NB4 (cell line): ENCODE results near the gene NUDT4.

ENCODE experiments used
- MYC ChIP-seq: IDR thresholded peaks from 2 replicates; pipeline ENCODE4 v1.6.1; 2011; ENCODE audit warnings: low read depth, low read length
- POLR2A ChIP-seq: IDR thresholded peaks from 2 replicates; pipeline ENCODE4 v1.6.1; 2011; ENCODE audit warnings: mild to moderate bottlenecking; ENCODE audit not compliant: insufficient read length; ENCODE audit errors: extremely low read depth
- TF ChIP-seq, protein P1 (sequence below): IDR thresholded peaks from one replicate; pipeline ENCODE4 v1.5.1; 2012; ENCODE audit warnings: low read depth, low read length

DNA sequence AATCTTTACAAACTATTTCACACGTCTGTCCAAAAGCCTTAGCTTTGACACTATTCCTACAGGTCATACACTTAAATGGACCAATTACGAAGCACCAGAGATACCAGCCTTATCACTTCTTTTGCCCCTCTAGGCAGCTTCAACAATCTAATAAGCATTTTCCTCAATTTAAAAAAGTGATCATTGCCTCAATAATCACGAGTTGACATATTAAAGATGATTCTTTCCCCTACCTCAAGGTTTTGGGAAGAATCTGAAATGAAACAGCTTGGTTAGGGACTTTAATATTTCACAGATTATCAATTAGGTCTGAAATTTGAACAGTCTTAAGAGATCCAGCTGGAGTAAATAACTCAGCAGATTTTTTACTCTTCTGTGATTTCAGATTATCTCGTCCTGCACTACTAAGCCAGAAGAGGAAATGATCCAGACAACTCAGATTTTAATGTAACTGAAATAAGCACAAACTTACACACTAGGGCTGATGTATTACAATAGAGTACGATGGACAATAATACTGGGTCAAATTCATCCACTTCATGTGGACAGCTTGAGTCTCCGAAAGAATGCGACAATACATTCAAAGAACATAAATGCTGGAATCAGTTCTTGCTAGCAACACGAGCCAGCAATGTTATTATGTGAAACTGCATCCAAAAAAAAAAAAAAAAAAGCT lies 48.1 kb downstream of the NUDT4 start:
- TF ChIP-seq POLR2A: no peak
- TF ChIP-seq, protein P1, sequence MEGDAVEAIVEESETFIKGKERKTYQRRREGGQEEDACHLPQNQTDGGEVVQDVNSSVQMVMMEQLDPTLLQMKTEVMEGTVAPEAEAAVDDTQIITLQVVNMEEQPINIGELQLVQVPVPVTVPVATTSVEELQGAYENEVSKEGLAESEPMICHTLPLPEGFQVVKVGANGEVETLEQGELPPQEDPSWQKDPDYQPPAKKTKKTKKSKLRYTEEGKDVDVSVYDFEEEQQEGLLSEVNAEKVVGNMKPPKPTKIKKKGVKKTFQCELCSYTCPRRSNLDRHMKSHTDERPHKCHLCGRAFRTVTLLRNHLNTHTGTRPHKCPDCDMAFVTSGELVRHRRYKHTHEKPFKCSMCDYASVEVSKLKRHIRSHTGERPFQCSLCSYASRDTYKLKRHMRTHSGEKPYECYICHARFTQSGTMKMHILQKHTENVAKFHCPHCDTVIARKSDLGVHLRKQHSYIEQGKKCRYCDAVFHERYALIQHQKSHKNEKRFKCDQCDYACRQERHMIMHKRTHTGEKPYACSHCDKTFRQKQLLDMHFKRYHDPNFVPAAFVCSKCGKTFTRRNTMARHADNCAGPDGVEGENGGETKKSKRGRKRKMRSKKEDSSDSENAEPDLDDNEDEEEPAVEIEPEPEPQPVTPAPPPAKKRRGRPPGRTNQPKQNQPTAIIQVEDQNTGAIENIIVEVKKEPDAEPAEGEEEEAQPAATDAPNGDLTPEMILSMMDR: no peak
- no peak for TF ChIP-seq MYC
